ENCODE results near the gene DNLZ. TPM values are rescaled to one million over a fixed set of nuclear protein-coding genes. Genes with fewer than 3 reads are reported as not detected.

Gene DNLZ
- total and polyA plus RNA-seq, 2 donors (not counting 1 experiment from before 2014, with no cell fraction given) = 7.4 to 14.2 TPM

DNA sequence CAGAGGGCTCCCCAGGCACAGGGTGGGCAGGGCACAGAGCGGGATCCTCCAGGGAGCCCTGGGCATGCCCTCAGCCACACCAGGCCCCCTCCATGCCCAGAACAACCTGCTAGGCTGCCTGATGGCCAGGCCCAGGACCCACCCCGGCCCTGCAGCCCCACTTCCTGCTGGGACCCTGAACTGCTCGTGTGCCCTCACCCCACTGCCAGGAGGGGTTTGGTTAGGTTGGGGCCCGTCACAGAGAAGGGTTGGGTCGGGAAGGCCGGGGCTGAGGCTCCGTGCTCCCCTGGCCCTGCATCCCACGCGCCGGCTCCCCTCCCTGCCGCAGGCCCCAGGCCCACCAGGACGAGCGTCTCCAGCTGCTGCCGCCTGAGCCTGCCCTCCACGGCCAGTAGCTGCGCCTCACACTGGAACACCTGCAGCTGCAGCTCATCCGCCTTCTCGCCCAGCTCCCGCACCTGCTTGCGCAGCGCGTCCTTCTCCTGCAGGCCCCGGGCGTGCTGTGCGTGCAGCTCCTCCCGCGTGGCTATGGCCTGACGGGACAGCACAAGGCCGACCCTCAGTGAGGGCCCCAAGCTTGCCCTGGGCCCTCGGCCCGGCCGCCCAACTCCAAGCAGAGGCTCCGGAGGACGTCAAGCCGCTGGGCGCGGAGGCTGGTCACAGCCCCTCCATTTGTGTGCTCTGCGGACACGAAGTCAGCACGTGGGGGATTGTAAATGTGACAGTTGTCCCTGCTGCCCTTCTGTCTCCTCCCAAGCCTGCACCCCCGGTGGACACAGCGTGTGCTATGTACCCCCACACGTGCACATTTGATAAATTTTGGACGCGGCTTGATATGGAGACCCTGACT lies 4.0 kb upstream of the DNLZ start:
- Histone ChIP-seq H3K4me3 (replicated peaks in 1 of 4; ENCODE audit: control extremely low read depth in 1 of 4, insufficient read depth in 1 of 4, low read depth in 3 of 4, low read length in 4 of 4) (no peak overlapping the region), H2AFZ (ENCODE audit: low read length) (no peak overlapping the region), H3K27me3 (ENCODE audit: control insufficient read depth, insufficient read depth, low read length) (no peaks in the 10 kb centered on the region), H3K4me1 (ENCODE audit: control insufficient read depth, extremely low read depth, insufficient read depth, low read length) (peaks cover 9% of the 10 kb centered on the region), H3K36me3 (ENCODE audit: control insufficient read depth, insufficient read depth, low read length) (no peaks in the 10 kb centered on the region), H3K27ac (ENCODE audit: insufficient read depth, low read length) (no peak overlapping the region), H3K4me2 (ENCODE audit: extremely low read depth, insufficient read depth, low read length) (no peak overlapping the region), H3K9ac (ENCODE audit: insufficient read depth, low read length) (no peak overlapping the region), H4K20me1 (ENCODE audit: control insufficient read depth, extremely low read depth, insufficient read depth, low read length) (no peaks in the 10 kb centered on the region), H3K79me2 (ENCODE audit: control insufficient read depth, insufficient read depth, low read length) (no peaks in the 10 kb centered on the region), H3K9me3 (ENCODE audit: control insufficient read depth, insufficient read depth, low read depth, low read length) (no peaks in the 10 kb centered on the region)
- TF ChIP-seq, protein P1, sequence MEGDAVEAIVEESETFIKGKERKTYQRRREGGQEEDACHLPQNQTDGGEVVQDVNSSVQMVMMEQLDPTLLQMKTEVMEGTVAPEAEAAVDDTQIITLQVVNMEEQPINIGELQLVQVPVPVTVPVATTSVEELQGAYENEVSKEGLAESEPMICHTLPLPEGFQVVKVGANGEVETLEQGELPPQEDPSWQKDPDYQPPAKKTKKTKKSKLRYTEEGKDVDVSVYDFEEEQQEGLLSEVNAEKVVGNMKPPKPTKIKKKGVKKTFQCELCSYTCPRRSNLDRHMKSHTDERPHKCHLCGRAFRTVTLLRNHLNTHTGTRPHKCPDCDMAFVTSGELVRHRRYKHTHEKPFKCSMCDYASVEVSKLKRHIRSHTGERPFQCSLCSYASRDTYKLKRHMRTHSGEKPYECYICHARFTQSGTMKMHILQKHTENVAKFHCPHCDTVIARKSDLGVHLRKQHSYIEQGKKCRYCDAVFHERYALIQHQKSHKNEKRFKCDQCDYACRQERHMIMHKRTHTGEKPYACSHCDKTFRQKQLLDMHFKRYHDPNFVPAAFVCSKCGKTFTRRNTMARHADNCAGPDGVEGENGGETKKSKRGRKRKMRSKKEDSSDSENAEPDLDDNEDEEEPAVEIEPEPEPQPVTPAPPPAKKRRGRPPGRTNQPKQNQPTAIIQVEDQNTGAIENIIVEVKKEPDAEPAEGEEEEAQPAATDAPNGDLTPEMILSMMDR (conservative IDR thresholded peaks at IDR 0.05 in 1 of 2, IDR thresholded peaks at IDR 0.05 in 1 of 2; ENCODE audit: low read depth in 1 of 2, low read length in 2 of 2) = no peak
- TF ChIP-seq EZH2 (IDR thresholded peaks at IDR 0.05; ENCODE audit: low read length, missing control alignments) = no peak
- DNase-seq (ENCODE audit: low read depth in 2 of 2) = no peak

DNA sequence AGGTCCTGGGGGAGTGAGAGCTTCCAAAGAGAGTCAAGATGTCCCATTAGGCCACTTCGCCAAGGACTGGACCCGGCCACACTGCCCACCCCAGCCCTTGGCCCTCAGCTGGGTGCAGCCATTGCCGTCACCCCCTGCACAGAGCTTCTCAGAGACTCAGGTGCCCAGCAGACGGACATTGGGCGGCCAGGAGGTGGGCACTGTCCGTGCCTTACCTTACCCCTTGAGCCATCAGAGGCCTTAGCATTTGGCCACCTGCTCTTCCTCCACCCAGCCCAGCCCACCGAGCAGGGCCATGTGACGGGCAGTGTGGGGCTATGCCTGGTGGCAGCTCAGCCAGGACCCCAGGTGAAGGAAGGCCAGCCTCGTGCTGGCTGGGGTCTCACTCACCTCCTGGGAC lies 3.3 kb upstream of the DNLZ start:
- Histone ChIP-seq H3K9me3 (ENCODE audit: control insufficient read depth, insufficient read depth, low read depth, low read length) (no peaks in the 10 kb centered on the region), H3K36me3 (ENCODE audit: control insufficient read depth, insufficient read depth, low read length) (no peaks in the 10 kb centered on the region), H3K9ac (ENCODE audit: insufficient read depth, low read length) (no peak overlapping the region), H3K79me2 (ENCODE audit: control insufficient read depth, insufficient read depth, low read length) (no peaks in the 10 kb centered on the region), H4K20me1 (ENCODE audit: control insufficient read depth, extremely low read depth, insufficient read depth, low read length) (no peaks in the 10 kb centered on the region), H3K4me1 (ENCODE audit: control insufficient read depth, extremely low read depth, insufficient read depth, low read length) (peaks cover 8% of the 10 kb centered on the region), H3K27me3 (ENCODE audit: control insufficient read depth, insufficient read depth, low read length) (no peaks in the 10 kb centered on the region), H2AFZ (ENCODE audit: low read length) (no peak overlapping the region), H3K4me2 (ENCODE audit: extremely low read depth, insufficient read depth, low read length) (no peak overlapping the region), H3K4me3 (replicated peaks in 1 of 4; ENCODE audit: control extremely low read depth in 1 of 4, insufficient read depth in 1 of 4, low read depth in 3 of 4, low read length in 4 of 4) (no peak overlapping the region), H3K27ac (ENCODE audit: insufficient read depth, low read length) (no peak overlapping the region)
- no peak for DNase-seq (ENCODE audit: low read depth in 2 of 2)
- TF ChIP-seq EZH2 (IDR thresholded peaks at IDR 0.05; ENCODE audit: low read length, missing control alignments) = no peak
- TF ChIP-seq, protein P1 (conservative IDR thresholded peaks at IDR 0.05 in 1 of 2, IDR thresholded peaks at IDR 0.05 in 1 of 2; ENCODE audit: low read depth in 1 of 2, low read length in 2 of 2) = no peak

DNA sequence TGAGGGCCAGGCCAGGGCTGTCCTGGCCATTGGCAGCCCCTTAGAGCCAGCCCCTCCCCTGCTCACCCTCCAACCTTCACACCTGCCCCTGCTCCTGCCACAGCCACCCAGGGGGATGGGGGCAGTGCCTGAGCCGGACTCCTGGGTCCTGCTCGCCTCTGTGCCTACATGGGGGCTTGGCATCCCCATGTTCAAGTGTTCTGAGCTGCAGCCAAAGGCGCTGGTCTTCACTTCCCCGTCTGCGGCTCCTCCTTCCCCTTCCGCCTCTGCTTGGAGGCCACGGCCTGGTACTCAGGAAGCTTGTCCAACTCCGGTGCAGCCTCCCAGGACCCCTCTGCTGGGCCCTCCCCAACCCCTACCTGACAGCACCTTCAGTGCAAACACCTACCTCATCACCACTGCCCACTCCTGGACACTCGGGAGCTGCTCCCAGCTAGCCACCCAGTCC lies 2.3 kb upstream of the DNLZ start:
- Histone ChIP-seq H3K4me1 (ENCODE audit: control insufficient read depth, extremely low read depth, insufficient read depth, low read length) (peaks cover 18% of the 10 kb centered on the region), H3K27me3 (ENCODE audit: control insufficient read depth, insufficient read depth, low read length) (no peaks in the 10 kb centered on the region), H4K20me1 (ENCODE audit: control insufficient read depth, extremely low read depth, insufficient read depth, low read length) (no peaks in the 10 kb centered on the region), H3K4me2 (ENCODE audit: extremely low read depth, insufficient read depth, low read length) (no peak overlapping the region), H3K36me3 (ENCODE audit: control insufficient read depth, insufficient read depth, low read length) (no peaks in the 10 kb centered on the region), H3K27ac (ENCODE audit: insufficient read depth, low read length) (no peak overlapping the region), H2AFZ (ENCODE audit: low read length) (no peak overlapping the region), H3K9me3 (ENCODE audit: control insufficient read depth, insufficient read depth, low read depth, low read length) (no peaks in the 10 kb centered on the region), H3K9ac (ENCODE audit: insufficient read depth, low read length) (no peak overlapping the region), H3K4me3 (replicated peaks in 1 of 4; ENCODE audit: control extremely low read depth in 1 of 4, insufficient read depth in 1 of 4, low read depth in 3 of 4, low read length in 4 of 4) (no peak overlapping the region), H3K79me2 (ENCODE audit: control insufficient read depth, insufficient read depth, low read length) (no peaks in the 10 kb centered on the region)
- no peak for TF ChIP-seq EZH2 (IDR thresholded peaks at IDR 0.05; ENCODE audit: low read length, missing control alignments)
- TF ChIP-seq, protein P1 (conservative IDR thresholded peaks at IDR 0.05 in 1 of 2, IDR thresholded peaks at IDR 0.05 in 1 of 2; ENCODE audit: low read depth in 1 of 2, low read length in 2 of 2) = no peak
- DNase-seq (ENCODE audit: low read depth in 2 of 2) = no peak

Measured in fibroblast of lung (primary cell).